DND-41 (cell line): Measurements from ENCODE around the gene TSPAN5.

Source experiments
- EZH2 ChIP-seq: IDR thresholded peaks from 3 replicates; pipeline ENCODE4 v1.6.1; 2012; ENCODE audit warnings: borderline replicate concordance, low read depth, mild to moderate bottlenecking, moderate library complexity, low read length, inconsistent platforms; ENCODE audit not compliant: severe bottlenecking
- TF ChIP-seq, protein P1 (sequence below): IDR thresholded peaks from 2 replicates; pipeline ENCODE4 v1.5.1; 2012; ENCODE audit warnings: borderline replicate concordance, low read length, moderate library complexity, mild to moderate bottlenecking; ENCODE audit not compliant: poor library complexity, severe bottlenecking; ENCODE audit errors: extremely low read depth

DNA sequence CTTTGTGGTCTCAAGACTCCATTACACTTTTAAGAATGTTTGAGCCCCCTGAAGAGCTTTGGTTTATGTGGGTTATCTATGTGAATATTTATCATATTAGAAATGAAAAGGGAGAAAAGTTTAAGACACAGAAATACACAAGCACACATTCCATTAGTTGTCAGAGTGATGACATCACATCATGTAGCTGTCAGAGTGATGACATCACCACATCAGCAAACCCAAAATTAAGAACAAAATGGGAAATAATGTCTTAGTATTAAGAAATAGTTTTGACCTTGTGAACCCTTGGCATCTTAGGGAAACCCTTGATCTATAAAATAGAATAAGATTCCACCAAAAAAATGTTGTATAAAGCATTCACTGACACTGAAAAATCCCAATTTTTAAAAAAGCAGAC is 195.9 kb downstream of the TSPAN5 start:
- TF ChIP-seq, protein P1, sequence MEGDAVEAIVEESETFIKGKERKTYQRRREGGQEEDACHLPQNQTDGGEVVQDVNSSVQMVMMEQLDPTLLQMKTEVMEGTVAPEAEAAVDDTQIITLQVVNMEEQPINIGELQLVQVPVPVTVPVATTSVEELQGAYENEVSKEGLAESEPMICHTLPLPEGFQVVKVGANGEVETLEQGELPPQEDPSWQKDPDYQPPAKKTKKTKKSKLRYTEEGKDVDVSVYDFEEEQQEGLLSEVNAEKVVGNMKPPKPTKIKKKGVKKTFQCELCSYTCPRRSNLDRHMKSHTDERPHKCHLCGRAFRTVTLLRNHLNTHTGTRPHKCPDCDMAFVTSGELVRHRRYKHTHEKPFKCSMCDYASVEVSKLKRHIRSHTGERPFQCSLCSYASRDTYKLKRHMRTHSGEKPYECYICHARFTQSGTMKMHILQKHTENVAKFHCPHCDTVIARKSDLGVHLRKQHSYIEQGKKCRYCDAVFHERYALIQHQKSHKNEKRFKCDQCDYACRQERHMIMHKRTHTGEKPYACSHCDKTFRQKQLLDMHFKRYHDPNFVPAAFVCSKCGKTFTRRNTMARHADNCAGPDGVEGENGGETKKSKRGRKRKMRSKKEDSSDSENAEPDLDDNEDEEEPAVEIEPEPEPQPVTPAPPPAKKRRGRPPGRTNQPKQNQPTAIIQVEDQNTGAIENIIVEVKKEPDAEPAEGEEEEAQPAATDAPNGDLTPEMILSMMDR = no peak
- no peak for TF ChIP-seq EZH2
